Astrocyte (in vitro differentiated cells and primary cell): ENCODE measurements around the gene RIOK3. TPM values are rescaled to one million over a fixed set of nuclear protein-coding genes. Genes with fewer than 3 reads are reported as not detected.

ENCODE experiments used
- DNase-seq: peaks from one replicate; pipeline ENCODE4 v3.0.0-alpha.2; 2010; ENCODE audit warnings: low read depth
- FAIRE-seq: peaks from 2 replicates; lab custom pipeline; 2011; peaks lifted over from hg19 to GRCh38; lab: Jason Lieb, UNC
- H2AFZ ChIP-seq: 2 replicates; pipeline ENCODE4 v1.6.0; 2012; ENCODE audit warnings: low read depth, low read length, inconsistent platforms
- H3K27ac ChIP-seq: 2 replicates; pipeline ENCODE4 v1.5.1; 2011; ENCODE audit warnings: low read depth, low read length, inconsistent platforms
- H3K27me3 ChIP-seq: 2 replicates; pipeline ENCODE4 v1.6.0; 2011; ENCODE audit warnings: low read length, inconsistent platforms; ENCODE audit not compliant: insufficient read depth
- H3K36me3 ChIP-seq: 2 replicates; pipeline ENCODE4 v1.5.1; 2011; ENCODE audit warnings: low read length, inconsistent platforms; ENCODE audit not compliant: insufficient read depth
- H3K4me1 ChIP-seq: 2 replicates; pipeline ENCODE4 v1.5.1; 2011; ENCODE audit warnings: low read length, inconsistent platforms; ENCODE audit not compliant: insufficient read depth
- H3K4me2 ChIP-seq: 2 replicates; pipeline ENCODE4 v1.6.0; 2012; ENCODE audit warnings: low read length, inconsistent platforms
- H3K4me3 ChIP-seq: 2 replicates; pipeline ENCODE4 v1.5.1; 2011; ENCODE audit warnings: low read depth, mild to moderate bottlenecking, low read length, inconsistent platforms; ENCODE audit not compliant: insufficient read depth
- H3K79me2 ChIP-seq: 2 replicates; pipeline ENCODE4 v1.6.0; 2012; ENCODE audit warnings: mild to moderate bottlenecking, low read length, inconsistent platforms; ENCODE audit not compliant: insufficient read depth
- H3K9ac ChIP-seq: 2 replicates; pipeline ENCODE4 v1.6.0; 2012; ENCODE audit warnings: mild to moderate bottlenecking, low read length, inconsistent platforms
- H3K9me3 ChIP-seq: 2 replicates; pipeline ENCODE4 v1.5.1; 2012; ENCODE audit warnings: low read depth, mild to moderate bottlenecking, low read length, inconsistent platforms; ENCODE audit not compliant: insufficient read depth
- H4K20me1 ChIP-seq: 2 replicates; pipeline ENCODE4 v1.6.0; 2012; ENCODE audit warnings: low read length, inconsistent platforms; ENCODE audit not compliant: insufficient read depth
- H3K27ac Mint-ChIP-seq: one replicate; pipeline ENCODE4 v1.8.0; 2021; ENCODE audit warnings: mild to moderate bottlenecking, mixed read lengths; ENCODE audit not compliant: unreplicated experiment
- H3K27me3 Mint-ChIP-seq: one replicate; pipeline ENCODE4 v1.8.0; 2021; ENCODE audit warnings: low read depth, mixed read lengths; ENCODE audit not compliant: unreplicated experiment
- H3K36me3 Mint-ChIP-seq: one replicate; pipeline ENCODE4 v1.8.0; 2021; ENCODE audit warnings: low read depth, mixed read lengths; ENCODE audit not compliant: unreplicated experiment
- H3K4me1 Mint-ChIP-seq: one replicate; pipeline ENCODE4 v1.8.0; 2021; ENCODE audit warnings: low read depth, mixed read lengths; ENCODE audit not compliant: unreplicated experiment
- H3K4me3 Mint-ChIP-seq: one replicate; pipeline ENCODE4 v1.8.0; 2021; ENCODE audit warnings: mild to moderate bottlenecking, moderate library complexity, mixed read lengths; ENCODE audit not compliant: unreplicated experiment
- H3K9me3 Mint-ChIP-seq: one replicate; pipeline ENCODE4 v1.8.0; 2021; ENCODE audit warnings: mild to moderate bottlenecking, mixed read lengths; ENCODE audit not compliant: unreplicated experiment
- EZH2 ChIP-seq: IDR thresholded peaks from 2 replicates; pipeline ENCODE4 v1.6.1; 2012; ENCODE audit warnings: mild to moderate bottlenecking, low read length, inconsistent platforms; ENCODE audit not compliant: insufficient read depth
- total RNA-seq: library from RNA; stranded (reverse); gene quantifications from 2 replicates; pipeline ENCODE4 v1.2.1, GENCODE V29; 2021
- TF ChIP-seq, protein P1 (sequence below): IDR thresholded peaks from 2 replicates; pipeline ENCODE4 v1.5.1; 2011; ENCODE audit warnings: low read depth, mild to moderate bottlenecking, inconsistent platforms, low read length, moderate library complexity; ENCODE audit not compliant: insufficient read depth

The RIOK3 gene
- total RNA-seq, 1 donor from 2014 or later, result 96.0 TPM

DNA sequence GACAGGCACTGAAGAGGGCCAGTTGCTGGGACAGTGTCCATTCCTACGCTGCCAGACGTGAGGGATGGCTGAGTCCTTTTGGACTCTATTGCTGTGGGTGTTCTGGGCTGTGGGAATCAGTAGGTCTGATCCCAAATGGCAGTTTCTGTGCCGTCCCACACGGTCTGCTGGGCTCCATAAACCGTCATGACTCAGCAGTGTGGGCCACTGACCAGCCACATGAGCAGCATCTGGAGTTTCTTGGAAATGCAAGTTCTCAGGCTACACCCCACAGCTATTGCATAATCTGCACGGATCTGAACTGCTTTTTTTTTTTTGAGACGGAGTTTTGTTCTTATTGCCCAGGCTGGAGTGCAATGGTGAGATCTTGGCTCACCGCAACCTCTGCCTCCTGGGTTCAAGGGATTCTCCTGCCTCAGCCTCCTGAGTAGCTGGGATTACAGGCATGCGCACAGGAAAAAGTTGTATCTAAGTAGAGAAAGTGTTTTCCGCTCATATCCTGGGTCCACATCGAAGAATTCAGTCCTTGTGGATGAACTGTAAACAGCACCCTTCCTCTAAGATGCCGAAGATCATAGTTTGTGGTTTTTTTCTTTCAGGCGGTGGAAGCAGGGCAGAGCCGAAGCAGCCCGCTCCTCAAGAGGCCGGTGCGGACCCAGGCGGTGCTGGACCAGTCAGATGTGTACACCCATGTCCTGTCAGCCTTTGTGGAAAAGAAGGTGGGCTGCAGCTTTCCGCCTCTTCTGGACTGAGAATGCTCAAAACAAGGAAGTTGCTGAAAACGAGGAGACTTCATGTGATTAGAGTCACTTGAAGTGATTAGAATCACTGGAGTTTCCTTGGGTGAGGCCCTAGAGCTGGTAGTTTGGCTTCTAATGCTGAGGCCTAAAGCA, 75.7 kb downstream of the RIOK3 start:
- Histone ChIP-seq H3K4me2 (peak overlapping the region; percentile 43), H3K9ac (no peak overlapping the region)
- FAIRE-seq, result no peak

DNA sequence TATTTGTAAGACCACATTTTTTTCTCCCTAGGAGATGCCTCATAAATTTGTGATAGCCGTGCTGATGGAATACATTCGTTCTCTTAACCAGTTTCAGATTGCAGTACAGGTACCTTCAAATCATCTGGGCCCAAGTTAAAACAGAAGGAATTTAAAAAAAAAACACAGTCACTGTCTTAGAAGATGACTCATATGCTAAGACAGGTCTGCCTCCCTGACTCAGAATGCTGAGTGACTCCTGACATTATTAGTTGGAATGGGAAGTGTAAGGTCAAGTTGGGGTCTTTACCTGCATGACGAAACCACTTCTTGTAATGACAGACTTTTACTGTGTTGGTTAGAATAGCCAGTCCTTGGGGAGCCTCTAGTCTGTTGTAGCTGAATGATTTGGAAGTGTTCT, 76.5 kb downstream of the RIOK3 start:
- no peak overlapping the region for H3K4me3 Mint-ChIP-seq
- TF ChIP-seq EZH2, result no peak
- TF ChIP-seq, protein P1, sequence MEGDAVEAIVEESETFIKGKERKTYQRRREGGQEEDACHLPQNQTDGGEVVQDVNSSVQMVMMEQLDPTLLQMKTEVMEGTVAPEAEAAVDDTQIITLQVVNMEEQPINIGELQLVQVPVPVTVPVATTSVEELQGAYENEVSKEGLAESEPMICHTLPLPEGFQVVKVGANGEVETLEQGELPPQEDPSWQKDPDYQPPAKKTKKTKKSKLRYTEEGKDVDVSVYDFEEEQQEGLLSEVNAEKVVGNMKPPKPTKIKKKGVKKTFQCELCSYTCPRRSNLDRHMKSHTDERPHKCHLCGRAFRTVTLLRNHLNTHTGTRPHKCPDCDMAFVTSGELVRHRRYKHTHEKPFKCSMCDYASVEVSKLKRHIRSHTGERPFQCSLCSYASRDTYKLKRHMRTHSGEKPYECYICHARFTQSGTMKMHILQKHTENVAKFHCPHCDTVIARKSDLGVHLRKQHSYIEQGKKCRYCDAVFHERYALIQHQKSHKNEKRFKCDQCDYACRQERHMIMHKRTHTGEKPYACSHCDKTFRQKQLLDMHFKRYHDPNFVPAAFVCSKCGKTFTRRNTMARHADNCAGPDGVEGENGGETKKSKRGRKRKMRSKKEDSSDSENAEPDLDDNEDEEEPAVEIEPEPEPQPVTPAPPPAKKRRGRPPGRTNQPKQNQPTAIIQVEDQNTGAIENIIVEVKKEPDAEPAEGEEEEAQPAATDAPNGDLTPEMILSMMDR, result no peak
- peaks cover 70% of the 10 kb centered on the region for H3K36me3 ChIP-seq

More for the DNA sequence above, 75.7 kb downstream of the RIOK3 start:
- no peak for TF ChIP-seq EZH2
- TF ChIP-seq, protein P1, result no peak
- DNase-seq, result peak; percentile 26
- Mint-ChIP-seq H3K36me3 (peaks cover 27% of the 10 kb centered on the region), H3K9me3 (no peaks in the 10 kb centered on the region), H3K27me3 (no peaks in the 10 kb centered on the region), H3K4me1 (peaks cover 28% of the 10 kb centered on the region), H3K27ac (peak overlapping the region; percentile 75), H3K4me3 (no peak overlapping the region)
- no peak overlapping the region for H3K4me3 ChIP-seq
- no peak overlapping the region for H2AFZ ChIP-seq
- H3K9me3 ChIP-seq, result no peaks in the 10 kb centered on the region
- H3K27me3 ChIP-seq, result no peaks in the 10 kb centered on the region
- peaks cover 62% of the 10 kb centered on the region for H3K36me3 ChIP-seq
- peaks cover 18% of the 10 kb centered on the region for H3K4me1 ChIP-seq
- no peak overlapping the region for H3K27ac ChIP-seq
- H3K79me2 ChIP-seq, result no peaks in the 10 kb centered on the region
- H4K20me1 ChIP-seq, result peaks cover 29% of the 10 kb centered on the region

DNA sequence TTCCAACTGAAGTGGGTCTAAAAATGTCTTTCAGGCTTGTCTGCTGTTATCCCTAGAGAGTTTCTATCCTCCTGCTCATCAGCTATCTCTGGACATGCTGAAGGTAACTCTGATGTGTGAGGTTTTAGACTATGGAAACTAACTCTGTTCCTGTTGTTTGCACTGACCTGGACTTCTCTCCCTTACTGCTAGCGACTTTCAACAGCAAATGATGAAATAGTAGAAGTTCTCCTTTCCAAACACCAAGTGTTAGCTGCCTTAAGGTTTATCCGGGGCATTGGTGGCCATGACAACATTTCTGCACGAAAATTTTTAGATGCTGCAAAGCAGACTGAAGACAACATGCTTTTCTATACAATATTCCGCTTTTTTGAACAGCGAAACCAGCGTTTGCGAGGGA, 77.1 kb downstream of the RIOK3 start:
- Mint-ChIP-seq H3K36me3 (peaks cover 31% of the 10 kb centered on the region), H3K4me1 (peaks cover 28% of the 10 kb centered on the region), H3K9me3 (peaks cover 2% of the 10 kb centered on the region), H3K4me3 (no peak overlapping the region), H3K27ac (peak overlapping the region; percentile 35), H3K27me3 (no peaks in the 10 kb centered on the region)
- peaks cover 24% of the 10 kb centered on the region for H4K20me1 ChIP-seq
- no peak overlapping the region for H2AFZ ChIP-seq
- no peaks in the 10 kb centered on the region for H3K9me3 ChIP-seq
- DNase-seq, result no peak
- FAIRE-seq, result no peak
- peak overlapping the region; percentile 43 for H3K4me2 ChIP-seq
- no peak overlapping the region for H3K27ac ChIP-seq
- peaks cover 75% of the 10 kb centered on the region for H3K36me3 ChIP-seq
- no peaks in the 10 kb centered on the region for H3K79me2 ChIP-seq
- no peak overlapping the region for H3K9ac ChIP-seq
- H3K27me3 ChIP-seq, result no peaks in the 10 kb centered on the region
- TF ChIP-seq, protein P1, result no peak
- TF ChIP-seq EZH2, result no peak
- no peak overlapping the region for H3K4me3 ChIP-seq
- peaks cover 14% of the 10 kb centered on the region for H3K4me1 ChIP-seq

More for the DNA sequence above, 76.5 kb downstream of the RIOK3 start:
- Mint-ChIP-seq H3K27me3 (no peaks in the 10 kb centered on the region), H3K9me3 (no peaks in the 10 kb centered on the region), H3K36me3 (peaks cover 27% of the 10 kb centered on the region), H3K27ac (peak overlapping the region; percentile 35), H3K4me1 (peaks cover 28% of the 10 kb centered on the region)
- H3K9me3 ChIP-seq, result no peaks in the 10 kb centered on the region
- H3K79me2 ChIP-seq, result no peaks in the 10 kb centered on the region
- H3K4me2 ChIP-seq, result peak overlapping the region; percentile 43
- H3K9ac ChIP-seq, result no peak overlapping the region
- FAIRE-seq (no peak), DNase-seq (peak; percentile 55)
- H3K27me3 ChIP-seq, result no peaks in the 10 kb centered on the region
- H3K27ac ChIP-seq, result no peak overlapping the region
- H2AFZ ChIP-seq, result no peak overlapping the region
- H3K4me3 ChIP-seq, result no peak overlapping the region
- H3K4me1 ChIP-seq, result peaks cover 14% of the 10 kb centered on the region
- H4K20me1 ChIP-seq, result peaks cover 24% of the 10 kb centered on the region
